Kidney epithelial cell (primary cell): Measurements from ENCODE around the gene SIGLEC9. TPM values are rescaled to one million over a fixed set of nuclear protein-coding genes. Genes with fewer than 3 reads are reported as not detected.

Source experiments
- DNase-seq: peaks from one replicate; pipeline ENCODE4 v3.0.0-alpha.2; 2010; ENCODE audit warnings: low read depth
- H3K27me3 ChIP-seq: 2 replicates; pipeline ENCODE4 v1.6.0; 2011; ENCODE audit warnings: low read length; ENCODE audit not compliant: control insufficient read depth, insufficient read depth
- H3K36me3 ChIP-seq: 2 replicates; pipeline ENCODE4 v1.5.1; 2011; ENCODE audit warnings: low read length; ENCODE audit not compliant: control insufficient read depth, insufficient read depth
- H3K4me3 ChIP-seq: 2 replicates; pipeline ENCODE4 v1.5.1; 2011; ENCODE audit warnings: low read depth, mild to moderate bottlenecking, control low read depth, low read length
- CTCF ChIP-seq: IDR thresholded peaks from 2 replicates; pipeline ENCODE4 v1.5.1; 2011; ENCODE audit warnings: mild to moderate bottlenecking, moderate library complexity, low read length, control low read depth, inconsistent platforms; ENCODE audit not compliant: insufficient read depth, poor library complexity, severe bottlenecking
- total RNA-seq: library from RNA; depleted of rRNA; stranded (reverse); fragments of >200 nt; gene quantifications from 2 replicates; pipeline ENCODE4 v1.2.3, GENCODE V29; 2015

Gene SIGLEC9
- 0.13 and 0.14 TPM in 2 replicates for total RNA-seq

- Histone ChIP-seq H3K4me3 (no peak within 1 kb of the TSS), H3K36me3 (no peaks in the 10 kb centered on the region), H3K27me3 (no peaks in the 10 kb centered on the region)
- DNase-seq: no peak
- no peak for TF ChIP-seq CTCF
Observed at GRCh38 chr19:51124729-51125128, at the start of gene SIGLEC9. Gene SIGLEC9 (plus strand): TSS chr19:51124906. CDS start chr19:51124975, 69 bp downstream.

GRCh38 chr19:51075998-51076397, 48.7 kb upstream of the SIGLEC9 start:
- no peak overlapping the region for H3K4me3 ChIP-seq
- peaks cover 2% of the 10 kb centered on the region for H3K27me3 ChIP-seq
- DNase-seq: no peak
- H3K36me3 ChIP-seq: no peaks in the 10 kb centered on the region
- TF ChIP-seq CTCF: no peak

GRCh38 chr19:51076631-51077213, 48.0 kb upstream of the SIGLEC9 start:
- no peak for DNase-seq
- TF ChIP-seq CTCF: no peak
- Histone ChIP-seq H3K4me3 (no peak overlapping the region), H3K36me3 (no peaks in the 10 kb centered on the region), H3K27me3 (peaks cover 2% of the 10 kb centered on the region)

- TF ChIP-seq CTCF: no peak
- DNase-seq: no peak
Observed at GRCh38 chr19:51078104-51078503, 46.6 kb upstream of the SIGLEC9 start.

GRCh38 chr19:51078731-51079130, 46.0 kb upstream of the SIGLEC9 start:
- Histone ChIP-seq H3K4me3 (no peak overlapping the region), H3K27me3 (peaks cover 4% of the 10 kb centered on the region), H3K36me3 (no peaks in the 10 kb centered on the region)
- DNase-seq: no peak
- no peak for TF ChIP-seq CTCF

More at GRCh38 chr19:51078104-51078503, 46.6 kb upstream of the SIGLEC9 start:
- Histone ChIP-seq H3K4me3 (no peak overlapping the region), H3K27me3 (peaks cover 2% of the 10 kb centered on the region), H3K36me3 (no peaks in the 10 kb centered on the region)
